ENCODE data around the gene CLDN25.

- no peak for TF ChIP-seq CTCF (tag by site-specific recombination; IDR thresholded peaks at IDR 0.05)
- no peak for TF ChIP-seq ZNF792 (tag by site-specific recombination; IDR thresholded peaks at IDR 0.05)
- no peak for TF ChIP-seq ZSCAN16 (tag by site-specific recombination; IDR thresholded peaks at IDR 0.05)
- TF ChIP-seq ATF2 (tag by site-specific recombination; IDR thresholded peaks at IDR 0.05; ENCODE audit: low read depth), result no peak
- TF ChIP-seq YY1 (tag by site-specific recombination; IDR thresholded peaks at IDR 0.05), result no peak
- no peak for TF ChIP-seq SALL2 (tag by site-specific recombination; IDR thresholded peaks at IDR 0.05; ENCODE audit: borderline replicate concordance)
- TF ChIP-seq ZBTB49 (tag by site-specific recombination; IDR thresholded peaks at IDR 0.05; ENCODE audit: low read depth), result no peak
- no peak for TF ChIP-seq ZNF26 (tag by site-specific recombination; IDR thresholded peaks at IDR 0.05)
- TF ChIP-seq ZNF776 (tag by site-specific recombination; IDR thresholded peaks at IDR 0.05; ENCODE audit: borderline replicate concordance), result no peak
Measured at GRCh38 chr11:113808931-113809330, 29.3 kb downstream of the CLDN25 start.

Measured in HEK293 (cell line).